Mucosa of descending colon (tissue), 3 donors: ENCODE data around the gene CPA5. TPM values are rescaled to one million over a fixed set of nuclear protein-coding genes. Genes with fewer than 3 reads are reported as not detected.

Source experiments
- ATAC-seq: fragments of 200-7000 bp; cut with Tn5 transposase; one replicate; pipeline ENCODE4 v1.9.1; 2020; ENCODE audit warnings: mild to moderate bottlenecking, moderate library complexity
- DNase-seq, 3 donors: peaks; one replicate each; pipeline ENCODE4 v3.0.0-alpha.2; 2020
- H3K36me3 ChIP-seq: fragments of 200-600 bp; one replicate; pipeline ENCODE4 v1.8.0; 2021; ENCODE audit warnings: low read depth, mild to moderate bottlenecking
- H3K4me1 ChIP-seq: fragments of 200-600 bp; one replicate; pipeline ENCODE4 v1.8.0; 2021; ENCODE audit warnings: low read depth, mild to moderate bottlenecking
- H3K4me3 ChIP-seq: fragments of 200-600 bp; one replicate; pipeline ENCODE4 v1.8.0; 2021; ENCODE audit warnings: mild to moderate bottlenecking
- H3K9me3 ChIP-seq: fragments of 200-600 bp; one replicate; pipeline ENCODE4 v1.8.0; 2021; ENCODE audit warnings: mild to moderate bottlenecking
- intact Hi-C, 2 donors: fragments of 100-400 bp; cut with DNase I in 1 of 2; cut with micrococcal nuclease in 1 of 2; formaldehyde crosslinking; loops; one replicate each; pipeline versions ENCODE4 v1.11.0 to v1.11.1; 2022; cut with DNase I, micrococcal nuclease
- total RNA-seq, 3 donors: library from RNA; stranded (reverse); fragmentation: NEBNext Ultra II Directional in 2 of 3; extraction: Animal tissue kit (Norgen Biotek cat#: 25700) in 2 of 3; gene quantifications; one replicate each; pipeline versions ENCODE4 v1.2.1 to v1.2.4, GENCODE V29; 2021 to 2023
- TF ChIP-seq, protein P1 (sequence below): fragments of 200-600 bp; IDR thresholded peaks from one replicate; pipeline ENCODE4 v1.8.0; 2022; ENCODE audit warnings: antibody characterized with exemption, mild to moderate bottlenecking
- donor health status: DM: no; HTN: no; CAD: no; lungs with moderate emphysema.
- donor health status: DM: no; HTN: no; CAD: no.
- donor health status: DM: no; HTN: yes; CAD: no.

Gene CPA5
- total RNA-seq, 3 donors from 2014 or later, result not detected

DNA sequence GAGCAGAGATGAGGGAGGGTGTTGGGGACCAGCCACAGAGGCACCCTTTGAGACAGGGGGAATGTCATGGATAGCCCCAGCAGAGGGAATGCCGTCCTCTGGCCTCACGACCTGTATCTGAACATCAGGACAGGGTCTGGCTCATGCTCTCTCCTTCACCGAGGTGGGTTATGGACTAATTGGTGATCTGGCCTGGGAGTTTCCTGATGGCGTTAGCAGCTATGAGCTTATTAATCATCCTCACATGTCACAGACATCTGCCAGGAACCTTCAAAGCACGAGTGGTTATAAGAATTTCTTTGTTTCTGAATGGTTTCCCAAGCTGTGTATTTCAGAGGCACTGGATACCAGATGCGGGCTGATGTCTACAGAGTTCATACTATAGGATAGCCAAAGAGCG is 44.8 kb upstream of the CPA5 start:
- H3K4me3 ChIP-seq, result no peak overlapping the region
- no peaks in the 10 kb centered on the region for H3K4me1 ChIP-seq
- ATAC-seq (no peak), DNase-seq (no peak)
- no peaks in the 10 kb centered on the region for H3K36me3 ChIP-seq
- intact Hi-C loops, result no loop called here
- TF ChIP-seq, protein P1, sequence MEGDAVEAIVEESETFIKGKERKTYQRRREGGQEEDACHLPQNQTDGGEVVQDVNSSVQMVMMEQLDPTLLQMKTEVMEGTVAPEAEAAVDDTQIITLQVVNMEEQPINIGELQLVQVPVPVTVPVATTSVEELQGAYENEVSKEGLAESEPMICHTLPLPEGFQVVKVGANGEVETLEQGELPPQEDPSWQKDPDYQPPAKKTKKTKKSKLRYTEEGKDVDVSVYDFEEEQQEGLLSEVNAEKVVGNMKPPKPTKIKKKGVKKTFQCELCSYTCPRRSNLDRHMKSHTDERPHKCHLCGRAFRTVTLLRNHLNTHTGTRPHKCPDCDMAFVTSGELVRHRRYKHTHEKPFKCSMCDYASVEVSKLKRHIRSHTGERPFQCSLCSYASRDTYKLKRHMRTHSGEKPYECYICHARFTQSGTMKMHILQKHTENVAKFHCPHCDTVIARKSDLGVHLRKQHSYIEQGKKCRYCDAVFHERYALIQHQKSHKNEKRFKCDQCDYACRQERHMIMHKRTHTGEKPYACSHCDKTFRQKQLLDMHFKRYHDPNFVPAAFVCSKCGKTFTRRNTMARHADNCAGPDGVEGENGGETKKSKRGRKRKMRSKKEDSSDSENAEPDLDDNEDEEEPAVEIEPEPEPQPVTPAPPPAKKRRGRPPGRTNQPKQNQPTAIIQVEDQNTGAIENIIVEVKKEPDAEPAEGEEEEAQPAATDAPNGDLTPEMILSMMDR, result no peak
- H3K9me3 ChIP-seq, result no peaks in the 10 kb centered on the region

GRCh38 chr7:130301501-130302020 is 43.1 kb upstream of the CPA5 start:
- no peak for ATAC-seq
- no peak for DNase-seq
- no peaks in the 10 kb centered on the region for H3K9me3 ChIP-seq
- TF ChIP-seq, protein P1, result no peak
- H3K4me1 ChIP-seq, result no peaks in the 10 kb centered on the region
- no peaks in the 10 kb centered on the region for H3K36me3 ChIP-seq
- H3K4me3 ChIP-seq, result no peak overlapping the region
- intact Hi-C loops, result no loop called here

DNA sequence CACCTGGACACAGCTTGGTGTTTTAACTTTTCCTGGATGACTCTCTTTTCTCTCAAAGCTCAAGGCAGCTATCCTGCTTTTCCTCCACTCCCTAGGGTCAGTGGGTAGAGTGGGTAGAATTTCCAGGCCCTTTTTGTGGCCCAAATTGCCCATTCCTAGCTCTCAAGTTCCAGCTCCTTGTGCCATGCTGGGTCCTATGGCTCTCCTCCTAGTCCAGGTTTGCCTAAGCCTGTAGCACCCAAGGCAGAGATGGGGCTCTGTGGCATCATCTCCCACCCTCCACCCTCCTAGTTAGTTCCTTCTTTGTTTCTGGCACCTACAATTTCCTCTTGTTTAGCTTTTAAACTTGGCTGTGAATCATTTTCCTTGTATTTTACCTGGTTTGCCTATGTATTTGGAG is 42.0 kb upstream of the CPA5 start:
- no peak for ATAC-seq
- TF ChIP-seq, protein P1, result no peak
- Histone ChIP-seq H3K4me1 (no peaks in the 10 kb centered on the region), H3K4me3 (no peak overlapping the region), H3K9me3 (no peaks in the 10 kb centered on the region), H3K36me3 (no peaks in the 10 kb centered on the region)
- intact Hi-C loops, result no loop called here
- no peak for DNase-seq

DNA sequence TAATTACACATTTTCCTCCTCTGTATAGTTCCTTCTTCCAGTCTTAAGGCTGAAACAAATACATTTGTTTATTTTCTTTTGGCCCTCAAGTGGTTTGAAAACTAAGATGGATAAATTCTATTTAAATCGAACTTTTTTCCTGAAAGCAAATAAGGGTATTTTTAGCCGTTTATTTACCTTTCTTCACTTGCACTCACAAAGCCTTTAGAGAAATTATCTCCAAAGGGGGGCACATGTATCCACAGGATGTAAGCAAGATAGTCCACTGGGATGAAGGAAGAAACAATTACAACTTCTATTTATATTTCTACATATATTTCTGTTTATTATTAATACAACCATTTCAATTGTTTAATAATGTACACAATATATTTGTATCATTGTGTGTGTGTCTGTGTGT is 41.5 kb upstream of the CPA5 start:
- ATAC-seq, result no peak
- no peaks in the 10 kb centered on the region for H3K36me3 ChIP-seq
- TF ChIP-seq, protein P1, result no peak
- intact Hi-C loops, result no loop called here
- no peaks in the 10 kb centered on the region for H3K9me3 ChIP-seq
- no peak for DNase-seq
- no peak overlapping the region for H3K4me3 ChIP-seq
- no peaks in the 10 kb centered on the region for H3K4me1 ChIP-seq

DNA sequence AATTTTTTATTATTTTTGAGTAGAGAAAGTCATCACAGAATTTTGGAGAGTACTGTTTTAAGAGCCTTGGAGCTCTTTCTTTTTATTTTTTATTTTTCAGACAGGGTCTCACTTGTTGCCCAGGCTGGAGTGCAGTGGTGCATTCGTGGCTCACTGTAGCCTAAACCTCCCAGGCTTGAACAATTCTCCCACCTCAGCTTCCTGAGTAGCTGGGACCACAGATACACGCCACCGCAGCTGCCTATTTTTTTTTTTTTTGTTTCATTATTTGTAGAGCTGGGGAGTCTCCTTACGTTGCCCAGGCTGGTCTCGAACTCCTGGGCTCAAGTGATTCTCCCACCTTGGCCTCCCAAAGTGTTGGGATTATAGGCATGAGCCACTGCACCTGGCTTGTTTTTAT is 41.1 kb upstream of the CPA5 start:
- intact Hi-C loops, result no loop called here
- H3K9me3 ChIP-seq, result no peaks in the 10 kb centered on the region
- no peaks in the 10 kb centered on the region for H3K36me3 ChIP-seq
- H3K4me3 ChIP-seq, result no peak overlapping the region
- H3K4me1 ChIP-seq, result no peaks in the 10 kb centered on the region
- TF ChIP-seq, protein P1, result no peak
- DNase-seq (no peak), ATAC-seq (no peak)

- no peak for ATAC-seq
- Histone ChIP-seq H3K9me3 (no peaks in the 10 kb centered on the region), H3K4me3 (no peak overlapping the region), H3K4me1 (no peaks in the 10 kb centered on the region), H3K36me3 (no peaks in the 10 kb centered on the region)
- DNase-seq, result no peak
- intact Hi-C loops, result no loop called here
- TF ChIP-seq, protein P1, result no peak
These were observed 40.6 kb upstream of the CPA5 start for GRCh38 chr7:130303982-130304381.
